ENCODE results near the gene TPK1.

TPK1 gene

DNA sequence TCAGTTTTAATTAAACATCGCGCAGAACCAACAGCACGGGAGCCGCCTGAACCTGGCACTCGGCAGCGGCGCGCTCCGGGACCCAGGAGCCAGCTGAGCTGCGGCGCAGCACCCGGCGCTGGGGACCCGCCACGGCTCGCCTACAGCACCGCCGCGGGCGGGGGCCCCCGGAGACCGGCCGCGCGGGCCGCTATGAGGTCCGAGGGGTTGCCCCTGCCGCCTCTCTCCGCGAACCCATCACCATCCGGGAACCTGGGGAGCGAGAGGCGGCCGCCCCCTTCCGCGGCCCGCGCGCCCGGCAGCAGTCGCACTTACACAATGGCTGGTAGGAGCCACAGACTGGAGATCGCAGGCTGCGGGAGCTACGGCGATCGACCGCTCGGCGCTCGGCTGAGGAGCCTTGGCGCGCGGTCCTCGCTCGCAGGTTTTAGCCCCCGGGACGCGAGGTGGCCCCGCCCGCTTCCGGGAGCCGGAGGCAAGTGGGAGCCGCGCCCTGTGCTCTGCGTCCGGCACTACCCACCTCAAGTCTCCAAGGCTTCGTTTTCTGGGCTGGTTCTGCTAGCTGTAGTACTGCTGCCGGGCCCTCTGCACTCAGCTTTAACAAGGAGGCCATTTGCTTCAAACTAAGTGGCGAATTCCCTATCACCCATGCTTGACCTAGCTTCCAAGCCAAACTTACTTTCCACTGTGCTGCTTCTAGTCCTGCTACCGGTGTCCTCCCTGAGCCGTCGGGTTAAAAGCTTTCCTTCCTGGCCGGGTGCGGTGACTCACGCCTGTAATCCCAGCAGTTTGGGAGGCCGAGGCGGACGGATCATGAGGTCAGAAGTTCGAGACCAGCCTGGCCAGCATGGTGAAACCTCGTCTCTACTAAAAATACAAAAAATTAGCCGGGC is at the start of gene TPK1:
TSS of gene TPK1 (minus strand) at position 402 of the 893 bp plus-strand sequence. CDS start 451 bp downstream, outside the sequence.
- DNase-seq: peak; percentile 92 to 94

DNA sequence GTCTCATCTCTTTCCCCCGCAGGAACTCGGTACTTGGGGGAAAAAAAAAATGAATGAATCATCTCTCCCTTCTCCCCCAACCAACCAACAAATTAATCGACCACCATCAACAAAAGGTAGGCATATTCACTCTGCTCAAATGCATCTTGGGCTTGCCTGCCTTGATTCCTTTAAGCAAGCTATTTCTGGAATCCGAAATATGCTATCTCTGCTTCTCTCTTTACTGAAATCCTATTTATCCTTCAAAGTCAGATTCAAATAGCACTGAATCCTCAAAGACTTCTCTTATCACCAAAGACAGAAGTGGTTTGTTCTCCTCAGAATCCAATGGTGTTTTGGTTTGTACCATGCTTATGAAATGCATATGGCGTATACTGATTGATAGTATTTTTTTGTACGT is 49.6 kb upstream of the TPK1 start:
- no peak for DNase-seq

DNA sequence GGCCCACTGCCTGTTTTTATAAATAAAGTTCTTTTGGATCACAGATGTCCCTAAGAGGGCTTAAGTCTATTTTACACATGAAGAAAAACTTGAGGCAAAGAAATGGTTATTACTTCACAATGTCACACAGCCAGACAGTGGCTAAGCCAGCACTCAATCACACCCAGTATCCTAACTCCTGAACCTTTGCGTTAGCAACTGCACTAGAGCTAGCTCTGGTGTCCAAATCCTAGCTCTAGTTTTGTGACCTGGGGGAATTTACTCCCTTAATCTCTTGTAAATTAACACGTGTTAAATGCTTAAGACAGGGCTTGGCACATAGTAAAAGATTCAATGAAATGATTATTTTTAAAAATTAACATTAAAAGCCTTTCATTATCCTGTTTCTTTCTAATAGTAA is 49.0 kb upstream of the TPK1 start:
- DNase-seq: no peak

DNA sequence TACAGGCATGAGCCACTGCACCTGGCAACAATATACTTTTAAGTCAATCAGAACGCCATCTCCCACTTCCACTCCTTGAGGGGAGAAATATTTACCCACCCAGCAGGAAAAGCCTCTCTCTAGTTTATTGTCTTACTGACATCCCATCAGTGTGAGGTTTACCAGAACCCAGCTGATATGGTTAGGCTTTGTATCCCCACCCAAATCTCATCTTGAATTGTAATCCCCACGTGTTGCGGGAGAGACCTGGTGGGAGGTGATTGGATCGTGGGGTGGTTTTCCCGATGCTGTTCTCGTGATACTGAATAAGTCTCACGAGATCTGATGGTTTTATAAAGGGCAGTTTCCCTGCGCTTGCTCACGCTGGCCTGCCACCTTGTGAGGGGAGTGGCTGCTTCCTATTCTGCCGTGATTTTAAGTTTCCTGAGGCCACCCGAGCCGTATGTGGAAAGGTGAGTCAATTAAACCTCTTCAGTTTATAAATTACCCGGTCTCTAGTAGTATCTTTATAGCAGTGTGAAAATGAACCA is 37.5 kb upstream of the TPK1 start:
- no peak for DNase-seq

DNA sequence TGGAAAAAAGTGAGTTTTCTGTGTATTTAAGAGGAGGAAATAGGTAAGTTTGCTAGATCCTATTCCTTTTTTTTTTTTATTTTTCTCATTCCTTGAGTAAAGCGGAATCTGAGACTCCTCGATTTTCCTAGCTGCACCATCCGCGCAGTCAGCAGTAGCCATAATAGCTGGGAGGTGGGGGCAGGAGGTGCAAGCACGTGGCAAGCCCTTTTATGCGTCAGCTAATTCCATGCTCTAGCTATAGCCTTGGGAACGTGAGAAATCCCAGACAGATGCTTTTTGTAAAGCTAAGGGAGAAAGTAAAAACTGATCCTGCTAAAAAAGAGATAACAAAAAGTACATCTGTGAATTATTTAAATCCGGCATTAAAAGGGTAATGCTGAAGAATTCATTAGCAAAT is 33.2 kb upstream of the TPK1 start:
- no peak for DNase-seq

DNA sequence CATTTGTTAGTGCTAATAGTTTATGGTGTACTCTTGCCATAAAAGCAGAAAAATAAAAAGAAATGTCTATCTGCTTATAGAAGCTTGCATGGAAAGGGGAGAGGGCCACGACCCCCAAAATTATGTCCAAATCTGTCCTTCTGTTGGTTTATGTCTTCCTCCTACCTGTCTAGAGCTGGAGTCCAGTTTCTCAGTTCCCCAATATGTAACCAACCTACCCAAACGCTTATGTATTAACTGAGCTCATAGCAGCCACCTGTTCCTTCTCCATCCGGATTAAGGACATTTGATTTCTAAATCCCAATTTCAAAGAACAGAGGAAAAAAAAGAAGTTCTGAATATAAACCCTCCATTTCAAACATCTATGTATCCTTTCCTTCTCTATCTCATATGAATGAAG is 30.3 kb upstream of the TPK1 start:
- DNase-seq: no peak

DNA sequence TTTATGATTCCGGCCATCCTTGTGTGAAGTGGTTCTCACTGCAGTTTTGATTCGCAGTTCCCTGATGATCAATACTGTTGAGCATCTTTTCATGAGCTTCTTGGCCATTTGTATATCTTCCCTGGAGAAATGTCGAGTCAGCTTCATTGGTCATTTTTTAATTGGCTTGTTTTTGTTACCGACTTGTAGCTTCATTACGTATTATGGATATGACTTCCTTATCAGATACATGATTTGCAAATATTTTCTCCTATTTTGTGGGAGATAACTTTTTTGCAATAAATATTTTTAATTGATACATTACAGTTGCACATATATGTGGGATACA is 27.4 kb upstream of the TPK1 start:
- no peak for DNase-seq

DNA sequence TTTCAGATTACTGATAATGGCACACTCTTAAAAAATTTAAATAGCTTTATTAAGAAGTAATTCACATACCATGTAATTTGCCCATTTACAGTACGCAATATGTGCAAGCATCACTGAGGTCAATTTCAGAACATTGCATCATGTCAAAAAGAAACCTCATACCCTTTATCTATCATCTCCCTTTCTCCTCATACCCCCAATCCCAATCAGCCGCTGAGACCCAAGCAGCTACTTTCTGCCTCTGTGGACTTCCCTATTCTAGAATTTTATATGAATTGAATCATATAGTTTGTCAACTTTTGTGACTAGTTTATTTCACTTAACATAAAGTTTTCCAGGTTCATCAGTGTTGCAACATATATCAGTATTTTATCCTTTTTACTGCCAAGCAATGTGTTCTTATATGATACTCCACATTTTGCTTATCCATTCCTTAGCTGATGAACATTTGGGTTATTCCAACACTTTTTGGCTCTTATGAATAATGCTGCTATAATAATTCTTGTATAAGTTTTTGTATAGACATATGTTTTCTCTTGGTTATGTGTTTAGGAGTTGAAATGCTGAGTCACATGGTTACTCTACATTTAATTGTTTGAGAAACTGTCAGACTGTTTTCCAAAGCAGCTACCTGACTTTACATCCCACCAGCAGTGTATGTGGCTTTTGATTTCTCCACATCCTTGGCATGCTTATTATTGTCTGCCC is 26.9 kb upstream of the TPK1 start:
- DNase-seq: no peak

DNA sequence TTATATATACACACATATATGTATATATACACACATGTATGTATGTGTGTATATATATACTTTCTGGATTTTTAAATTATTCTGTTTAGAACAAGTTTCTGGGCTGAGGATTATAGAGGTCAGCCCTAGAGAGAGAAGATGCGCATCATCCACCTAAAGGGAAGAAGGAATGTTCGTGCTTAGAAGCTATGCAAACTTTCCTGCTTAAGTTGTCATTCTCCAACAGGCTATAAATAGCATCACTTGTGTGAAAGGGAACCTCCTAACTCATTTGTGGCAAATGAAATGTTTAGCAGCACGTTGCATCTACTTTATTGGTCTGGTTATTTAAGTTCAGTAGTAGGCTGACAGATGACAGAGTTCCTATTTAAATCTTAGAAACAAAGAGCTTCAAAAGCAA is 23.9 kb upstream of the TPK1 start:
- no peak for DNase-seq

DNA sequence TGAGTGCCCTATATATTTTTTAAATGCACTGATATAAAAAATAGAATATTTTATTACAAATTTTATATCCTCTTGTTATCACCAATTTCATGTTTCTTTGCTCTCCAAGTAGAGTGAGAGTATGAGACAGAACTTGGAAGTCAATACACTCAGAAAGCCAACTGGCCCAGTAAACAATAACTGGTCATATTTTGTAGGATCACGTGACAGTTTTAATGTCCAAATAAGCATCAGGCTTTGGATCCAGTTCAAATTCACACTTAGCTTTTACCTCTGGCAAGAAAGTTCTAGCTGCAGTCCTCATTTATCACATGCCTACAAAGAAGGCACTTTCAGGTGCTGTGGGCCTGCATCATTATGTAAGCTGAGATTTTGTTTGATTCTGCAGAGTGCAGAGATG is 21.6 kb upstream of the TPK1 start:
- DNase-seq: no peak

DNA sequence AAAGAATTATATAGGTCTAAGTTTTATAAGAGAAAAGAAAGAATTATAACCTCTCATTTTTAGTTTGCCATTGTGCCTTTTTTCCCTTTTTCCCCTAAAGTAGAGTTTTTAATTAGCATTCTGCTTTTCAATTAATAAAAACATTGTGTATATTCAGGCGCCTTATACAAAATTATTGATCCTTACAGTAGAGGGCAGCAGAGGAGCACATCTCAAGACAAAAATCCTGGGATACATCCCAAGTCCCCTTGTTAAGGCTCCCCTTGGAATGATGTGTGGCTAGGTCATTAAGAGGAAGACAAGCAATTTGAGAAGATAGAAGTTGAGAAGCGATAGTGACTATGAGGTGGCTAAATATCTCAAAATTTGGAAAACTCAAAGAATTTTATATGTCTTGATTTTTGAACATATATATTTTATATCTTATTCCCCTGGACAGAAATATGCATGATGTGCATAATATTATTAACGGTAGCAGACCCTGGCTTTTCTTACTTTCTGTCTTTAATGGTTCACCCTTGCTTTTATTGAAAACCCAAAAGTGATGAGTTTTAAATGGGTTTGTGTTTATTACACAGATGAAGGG is 19.1 kb upstream of the TPK1 start:
- peak in 1 of 2 donors; percentile 19 for DNase-seq

DNA sequence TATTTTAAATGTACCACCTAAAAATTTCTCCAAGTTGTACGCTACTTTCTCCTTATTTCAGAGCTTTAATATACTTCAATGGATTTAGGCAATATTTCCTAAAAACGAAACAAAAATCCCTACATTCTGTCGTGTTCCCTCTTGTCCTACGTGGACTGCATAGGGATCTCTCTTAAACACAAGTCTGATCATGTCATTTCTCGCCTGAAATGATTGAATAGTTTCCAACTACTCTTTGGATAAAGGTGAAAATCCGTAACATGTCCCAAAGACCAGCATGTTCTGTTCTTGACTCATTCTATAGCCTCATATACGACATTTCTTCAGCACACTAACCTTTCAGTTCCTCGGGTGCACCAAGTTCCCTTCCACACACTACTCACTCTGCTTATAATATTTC is 17.7 kb upstream of the TPK1 start:
- DNase-seq: no peak

DNA sequence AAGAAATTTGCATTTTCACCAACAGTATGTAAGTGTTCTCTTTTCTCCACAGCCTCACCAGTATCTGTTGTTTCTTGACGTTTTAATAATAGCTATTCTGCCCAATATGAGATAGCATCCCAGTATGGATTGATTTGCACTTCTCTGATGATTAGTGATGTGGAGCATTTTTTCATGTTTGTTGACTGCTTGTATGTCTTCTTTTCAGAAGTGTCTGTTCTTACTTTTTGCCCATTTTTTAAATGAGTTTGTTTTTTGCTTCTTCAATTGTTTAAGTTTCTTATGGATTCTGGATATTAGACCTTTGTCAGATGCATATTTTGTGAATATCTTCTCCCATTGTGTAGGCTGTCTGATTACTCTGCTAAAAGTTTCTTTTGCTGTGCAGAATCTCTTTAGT is 12.2 kb upstream of the TPK1 start:
- DNase-seq: no peak

DNA sequence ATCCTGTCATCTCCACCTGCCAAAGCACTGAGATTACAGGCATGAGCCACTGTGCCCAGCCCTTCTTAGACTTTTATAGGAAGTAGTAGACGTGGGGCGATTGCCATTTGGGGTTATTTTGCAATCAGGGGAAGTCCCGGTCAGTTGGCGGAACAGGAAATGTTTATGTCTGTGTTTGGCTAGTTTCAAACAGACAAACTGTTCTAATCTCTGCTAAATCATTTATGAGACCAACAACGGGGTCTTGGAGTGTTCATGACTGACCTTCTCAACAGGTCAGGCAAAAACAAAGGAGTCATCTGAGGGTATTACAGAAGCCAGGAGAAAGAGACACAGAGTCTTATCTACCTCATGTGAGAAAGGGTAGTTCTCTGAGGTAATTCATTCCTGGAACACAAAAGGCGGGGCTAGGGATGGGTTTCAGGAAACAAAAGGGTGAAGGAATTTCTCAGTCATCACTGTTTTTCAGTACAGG is 6.6 kb upstream of the TPK1 start:
- DNase-seq: peak; percentile 39 to 71

DNA sequence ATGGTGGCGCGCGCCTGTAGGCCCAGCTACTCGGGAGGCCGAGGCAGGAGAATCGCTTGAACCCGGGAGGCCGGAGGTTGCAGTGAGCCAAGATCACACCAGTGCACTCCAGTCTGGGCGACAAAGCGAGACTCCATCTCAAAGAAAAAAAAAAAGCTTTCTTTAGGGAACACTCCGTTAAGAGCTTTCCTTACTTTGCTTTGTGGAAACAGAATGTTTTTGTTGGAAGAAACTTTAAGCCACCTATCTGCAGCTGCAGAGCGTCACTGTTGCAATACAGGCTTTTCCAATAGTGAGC is 641 bp upstream of the TPK1 start:
- DNase-seq: no peak

DNA sequence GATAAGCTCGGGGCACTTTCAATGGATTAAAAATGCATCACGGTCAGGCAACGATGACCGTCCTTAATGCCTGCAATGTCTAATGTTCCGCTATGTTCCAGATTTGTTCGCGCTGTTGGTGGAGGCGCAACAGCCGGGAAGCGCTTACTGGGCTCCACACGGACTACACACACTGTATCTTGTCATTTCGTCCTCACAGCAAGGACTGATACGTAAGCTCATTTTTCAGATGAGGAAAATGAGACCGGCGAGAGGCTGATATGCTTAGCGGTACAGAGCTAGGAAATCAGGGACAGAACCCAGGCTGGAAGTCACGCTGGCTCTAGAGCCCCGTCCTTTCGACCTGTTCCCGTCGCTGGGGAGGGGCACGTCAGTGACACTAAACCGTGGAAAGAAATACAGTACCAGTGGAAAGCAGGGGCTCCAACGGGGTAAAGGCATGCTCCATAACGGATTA is 670 bp downstream of the TPK1 start:
- DNase-seq: peak; percentile 22 to 54

DNA sequence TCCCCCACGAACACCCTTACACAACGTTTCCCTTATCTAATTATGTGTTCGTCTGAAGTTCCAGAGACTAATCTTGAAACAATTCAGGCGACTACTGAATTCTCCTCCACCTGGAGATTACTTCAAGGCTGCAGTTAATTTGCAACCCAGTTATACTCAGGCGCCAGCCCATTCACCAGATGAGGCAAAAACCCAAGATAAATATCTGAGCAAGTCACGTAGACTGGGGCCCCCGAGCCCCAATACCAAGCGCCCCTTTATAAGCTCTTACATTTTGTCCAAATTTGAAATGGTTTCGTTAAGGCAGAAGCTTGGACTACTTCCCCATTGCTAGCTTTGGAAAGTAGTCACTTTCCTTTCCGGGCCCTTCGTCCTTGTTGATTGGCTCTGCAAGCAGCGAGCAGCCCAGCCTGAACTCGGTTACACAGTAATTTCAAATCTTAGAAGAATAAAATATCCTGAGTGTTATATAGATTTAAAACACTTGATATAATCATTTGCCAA is 1.2 kb downstream of the TPK1 start:
- peak; percentile 43 to 66 for DNase-seq

DNA sequence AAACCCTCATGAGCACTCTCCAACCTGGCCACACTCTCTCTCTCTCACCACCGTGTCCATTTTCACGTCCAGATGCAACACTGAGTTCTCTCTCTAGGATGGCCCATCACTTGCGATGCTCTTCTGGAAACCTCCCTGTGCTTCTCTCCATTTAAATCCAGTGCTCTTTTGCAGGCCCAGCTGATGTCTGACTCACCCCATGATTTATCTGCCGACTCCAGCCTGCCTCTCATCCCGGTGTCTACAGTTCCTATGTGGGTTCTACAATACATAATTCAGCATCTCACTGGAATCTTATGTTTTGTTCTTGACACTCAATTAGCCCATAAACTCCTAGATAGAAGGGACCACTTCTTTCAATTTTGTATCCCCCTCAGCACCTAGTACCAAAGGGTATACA is 5.0 kb downstream of the TPK1 start:
- no peak for DNase-seq

DNA sequence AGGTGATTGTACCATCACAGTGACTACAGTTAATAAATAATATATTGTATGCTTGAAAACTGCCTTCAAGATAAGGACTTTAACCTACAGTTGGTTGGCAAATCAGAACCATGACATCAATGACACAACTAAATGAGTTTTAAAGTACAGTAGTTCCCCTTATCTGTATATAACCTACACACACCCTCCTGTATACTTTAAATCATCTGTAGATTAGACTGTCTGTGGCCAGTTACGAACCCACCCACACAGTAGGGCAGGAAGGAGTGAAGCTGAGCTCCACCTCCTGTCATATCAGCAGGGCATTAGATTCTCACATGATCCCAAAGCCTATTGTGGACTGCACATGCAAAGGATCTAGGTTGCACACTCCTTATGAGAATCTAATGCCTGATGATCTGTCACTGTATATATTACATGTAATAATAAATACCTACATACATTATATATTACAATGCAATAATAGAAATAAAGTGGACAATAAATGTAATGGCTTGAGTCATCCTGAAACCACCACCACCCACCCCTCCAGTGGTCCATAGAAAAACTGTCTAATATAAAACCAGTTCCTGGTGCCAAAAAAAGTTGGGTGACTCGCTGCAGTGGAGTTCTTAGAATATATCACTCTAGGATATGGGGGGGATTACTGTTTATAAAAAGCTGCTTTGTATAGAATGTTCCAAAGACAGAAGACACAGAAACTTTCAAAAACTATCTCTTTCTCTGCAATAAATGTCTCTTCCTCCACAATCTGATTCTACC is 5.6 kb downstream of the TPK1 start:
- DNase-seq: no peak

DNA sequence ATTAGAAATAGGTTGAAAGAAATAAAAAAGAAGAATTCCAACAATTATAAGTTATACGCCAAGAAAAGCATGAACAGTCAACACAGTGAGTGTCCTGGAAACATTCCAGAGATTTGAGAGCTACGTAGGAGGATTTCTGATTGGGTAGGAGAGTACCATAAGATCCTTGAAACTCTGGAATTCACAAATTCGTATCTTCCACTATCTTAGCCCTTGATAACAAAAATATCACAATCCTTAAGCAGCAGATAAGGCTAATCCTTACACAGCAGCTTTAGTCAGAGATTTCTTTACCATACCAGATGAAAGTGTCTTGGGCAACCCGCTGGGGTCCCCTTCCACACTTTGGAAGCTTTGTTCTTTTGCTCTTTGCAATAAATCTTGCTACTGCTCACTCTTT is 8.2 kb downstream of the TPK1 start:
- DNase-seq: no peak

DNA sequence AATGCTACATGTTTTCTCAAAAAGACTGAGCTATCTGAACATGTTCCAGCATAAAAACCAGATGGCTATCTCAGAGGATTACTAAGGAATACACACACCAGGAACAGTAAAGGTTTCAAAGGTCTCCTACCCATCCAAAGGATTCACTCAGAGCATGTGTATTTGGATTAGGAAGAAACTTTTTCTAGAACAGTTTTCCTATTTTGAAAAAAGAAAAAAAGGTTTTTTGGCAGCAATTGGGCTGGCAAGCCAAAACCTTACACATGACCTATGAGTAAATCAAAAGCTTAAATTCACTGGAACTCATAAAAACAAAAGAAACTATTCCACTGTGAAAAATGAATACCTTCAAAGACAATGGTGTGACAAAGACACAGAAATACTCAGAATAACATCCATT is 9.6 kb downstream of the TPK1 start:
- no peak for DNase-seq

DNA sequence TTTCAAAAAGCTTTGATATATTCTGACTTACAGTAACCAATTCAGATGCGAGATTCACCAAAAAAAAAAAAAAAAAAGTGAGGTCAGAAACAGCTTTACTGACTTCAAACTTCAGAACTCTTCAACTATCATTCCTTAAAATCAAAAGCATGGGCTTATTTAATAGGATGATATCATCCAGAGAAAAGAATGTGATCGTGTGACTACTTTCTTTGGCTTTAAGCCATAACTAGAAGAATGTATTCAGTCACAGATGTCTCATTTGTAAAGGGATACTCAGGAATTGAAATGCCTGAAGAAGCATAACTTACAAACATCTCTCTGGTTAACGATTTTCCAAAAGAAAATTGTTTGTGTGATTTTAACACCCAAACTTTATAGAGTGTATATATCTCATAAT is 11.5 kb downstream of the TPK1 start:
- DNase-seq: no peak

DNA sequence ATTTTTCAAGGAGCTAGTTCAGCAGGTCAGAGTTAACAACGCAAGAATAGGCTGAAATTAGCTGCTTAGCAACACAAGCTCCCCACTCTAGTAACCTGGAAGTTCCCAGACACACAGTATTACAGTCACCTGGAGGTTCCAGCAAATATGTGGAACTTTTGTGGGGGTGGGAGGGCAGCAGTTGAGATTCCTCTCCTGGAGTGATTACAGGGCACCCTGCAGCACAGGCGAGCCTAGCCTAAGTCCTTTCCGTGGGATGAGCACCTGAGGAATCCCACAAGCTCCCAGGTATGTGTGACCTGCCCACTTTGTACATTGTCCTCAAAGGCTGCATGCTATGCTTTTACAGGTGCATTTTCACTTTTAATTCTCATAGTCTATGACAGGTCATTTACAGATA is 13.6 kb downstream of the TPK1 start:
- no peak for DNase-seq

Data from CD4-positive, alpha-beta T cell treated with Interferon alpha-2 for 1 hour (primary cell).